CD4-positive, alpha-beta T cell treated with Interleukin-12 subunit alpha and Interleukin-12 subunit beta, for 1 hour (primary cell): ENCODE measurements around the gene PROCA1.
"Not testable (repeated sequence)": the region's sequence is repeated elsewhere in the genome, so short reads cannot be mapped to it uniquely, and the experiment has no call there.

Experiments
- DNase-seq: peaks from one replicate; pipeline ENCODE4 v3.0.0-alpha.2; 2020

The PROCA1 gene

DNA sequence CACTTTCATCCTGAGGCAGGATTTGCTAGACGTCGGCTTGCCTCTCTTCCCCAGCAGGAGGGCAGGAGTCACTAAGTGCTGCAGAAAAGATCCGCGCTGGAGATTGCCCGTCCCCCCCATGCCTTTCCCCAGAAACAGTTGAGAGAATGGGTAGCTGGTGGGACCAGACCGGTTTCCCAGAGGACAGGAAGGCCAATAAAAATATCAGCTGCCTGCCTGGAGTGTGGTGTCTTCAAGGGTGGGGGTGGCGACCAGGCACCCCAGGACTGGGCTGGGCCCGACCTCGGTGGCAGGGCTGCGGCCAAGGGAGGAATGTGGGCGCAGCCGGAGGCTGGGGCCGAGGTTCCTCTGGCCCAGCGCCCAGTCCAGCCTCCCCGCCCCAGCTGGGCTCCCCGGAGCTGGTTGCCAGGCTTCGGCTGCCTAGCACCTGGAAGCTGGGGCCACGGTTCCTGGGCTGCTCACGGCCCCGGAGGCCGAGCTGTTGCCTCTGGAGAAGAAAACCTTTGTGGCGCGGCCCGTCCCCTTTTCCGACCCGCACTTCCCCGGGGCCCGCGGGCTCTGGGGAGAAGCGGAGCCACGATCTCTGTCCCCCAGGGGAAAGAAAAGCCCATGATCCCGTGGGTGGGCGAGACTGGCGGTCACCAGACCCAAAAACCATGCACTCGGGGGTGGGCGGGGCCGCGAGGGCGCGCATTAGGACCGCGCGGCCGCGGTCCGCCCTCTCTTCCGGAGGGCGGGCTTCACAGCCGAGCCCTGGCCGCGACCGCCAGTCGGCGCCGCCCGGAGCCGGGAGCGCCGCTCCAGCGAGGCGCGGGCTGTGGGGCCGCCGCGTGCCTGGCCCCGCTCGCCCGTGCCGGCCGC is 31.8 kb upstream of the PROCA1 start, which contains the start of gene TRAF4:
Gene TRAF4 (plus strand): TSS at position 769 of the 861 bp plus-strand sequence. CDS start 102 bp downstream, outside the sequence.
- peak; percentile 82 for DNase-seq

GRCh38 chr17:28741358-28742349 is 30.0 kb upstream of the PROCA1 start:
- no peak for DNase-seq

DNA sequence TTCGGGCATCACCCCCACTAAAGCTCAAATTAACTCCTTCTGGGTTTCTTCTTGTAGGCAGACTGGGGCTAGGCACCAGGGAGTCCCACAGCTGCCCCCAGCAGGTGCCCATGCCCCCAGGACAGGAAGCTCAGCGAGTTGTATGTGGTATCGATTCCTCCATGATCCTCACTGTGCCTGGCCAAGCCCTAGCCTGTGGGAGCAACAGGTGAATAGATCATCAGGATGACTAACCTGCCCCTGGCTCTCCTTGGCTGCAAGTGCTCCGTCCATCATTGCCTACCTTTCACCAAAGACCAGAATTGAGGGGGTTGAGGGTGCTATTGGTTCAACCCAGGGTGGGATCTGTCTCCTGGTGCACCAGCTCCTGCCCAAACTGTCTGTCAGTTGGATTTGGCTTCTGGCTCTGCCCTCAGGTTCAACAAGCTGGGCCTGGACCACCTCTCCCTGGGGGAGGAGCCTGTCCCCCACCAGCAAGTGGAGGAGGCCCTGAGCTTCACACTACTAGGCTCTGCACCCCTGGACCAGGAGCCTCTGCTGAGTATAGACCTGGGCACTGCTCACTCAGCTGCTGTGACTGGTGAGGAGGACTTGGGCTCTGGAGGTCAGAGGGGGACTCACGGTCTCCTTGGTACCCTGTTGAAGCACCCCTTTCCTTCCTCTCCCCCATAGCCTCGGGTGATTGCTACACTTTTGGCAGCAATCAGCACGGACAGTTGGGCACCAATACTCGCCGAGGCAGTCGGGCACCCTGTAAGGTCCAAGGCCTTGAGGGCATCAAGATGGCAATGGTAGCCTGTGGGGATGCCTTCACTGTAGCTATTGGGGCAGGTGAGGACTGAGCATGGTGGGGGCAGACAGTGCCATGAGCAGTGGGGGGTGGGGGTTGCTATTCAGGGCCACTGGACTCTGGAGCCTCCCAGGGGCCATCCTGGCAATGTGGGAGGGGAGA is 29.0 kb upstream of the PROCA1 start:
- no peak for DNase-seq

DNA sequence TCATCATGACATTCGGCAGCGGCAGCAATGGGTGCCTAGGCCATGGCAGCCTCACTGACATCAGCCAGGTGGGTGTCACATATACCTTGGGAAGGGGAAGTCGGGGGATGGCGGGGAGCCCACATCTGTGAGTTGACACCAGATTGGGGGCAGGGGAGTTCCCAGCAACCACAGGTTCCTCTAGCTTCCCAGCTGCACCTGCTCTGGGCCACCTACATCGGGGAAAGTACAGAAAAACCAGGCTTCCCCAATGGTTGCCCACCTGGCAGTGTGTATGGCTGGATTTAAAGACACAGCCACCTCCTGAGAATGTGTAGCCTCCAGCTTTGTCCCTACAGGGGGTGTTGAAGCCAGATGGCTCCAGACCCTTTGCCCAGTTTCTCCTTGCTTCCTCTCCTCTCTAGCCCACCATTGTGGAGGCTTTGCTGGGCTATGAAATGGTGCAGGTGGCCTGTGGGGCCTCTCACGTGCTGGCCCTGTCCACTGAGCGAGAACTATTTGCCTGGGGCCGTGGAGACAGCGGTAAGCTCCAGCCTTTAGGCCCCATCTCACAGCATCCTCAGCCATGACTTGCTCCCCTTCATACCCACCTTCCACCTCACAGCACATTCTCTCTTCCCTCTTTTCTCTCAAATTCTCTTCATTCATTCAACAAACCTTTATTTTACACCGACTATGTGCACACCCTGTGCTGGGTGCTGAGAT is 27.1 kb upstream of the PROCA1 start:
- DNase-seq = peak; percentile 70

GRCh38 chr17:28737770-28738679 is 26.3 kb upstream of the PROCA1 start:
- DNase-seq = no peak

GRCh38 chr17:28737316-28737715 is 25.6 kb upstream of the PROCA1 start:
- no peak for DNase-seq

DNA sequence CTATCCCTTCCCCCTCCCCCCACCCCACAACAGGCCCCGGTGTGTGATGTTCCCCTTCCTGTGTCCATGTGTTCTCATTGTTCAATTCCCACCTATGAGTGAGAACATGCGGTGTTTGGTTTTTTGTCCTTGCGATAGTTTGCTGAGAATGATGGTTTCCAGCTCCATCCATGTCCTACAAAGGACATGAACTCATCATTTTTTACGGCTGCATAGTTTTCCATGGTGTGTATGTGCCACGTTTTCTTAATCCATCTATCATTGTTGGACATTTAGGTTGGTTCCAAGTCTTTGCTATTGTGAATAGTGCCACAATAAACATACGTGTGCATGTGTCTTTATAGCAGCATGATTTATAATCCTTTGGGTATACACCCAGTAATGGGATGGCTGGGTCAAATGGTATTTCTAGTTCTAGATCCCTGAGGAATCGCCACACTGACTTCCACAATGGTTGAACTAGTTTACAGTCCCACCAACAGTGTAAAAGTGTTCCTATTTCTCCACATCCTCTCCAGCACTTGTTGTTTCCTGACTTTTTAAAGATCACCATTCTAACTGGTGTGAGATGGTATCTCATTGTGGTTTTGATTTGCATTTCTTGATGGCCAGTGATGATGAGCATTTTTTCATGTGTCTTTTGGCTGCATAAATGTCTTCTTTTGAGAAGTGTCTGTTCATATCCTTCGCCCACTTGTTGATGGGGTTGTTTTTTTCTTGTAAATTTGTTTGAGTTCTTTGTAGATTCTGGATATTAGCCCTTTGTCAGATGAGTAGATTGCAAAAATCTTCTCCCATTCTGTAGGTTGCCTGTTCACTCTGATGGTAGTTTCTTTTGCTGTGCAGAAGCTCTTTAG is 24.5 kb upstream of the PROCA1 start:
- DNase-seq = not testable (repeated sequence)

DNA sequence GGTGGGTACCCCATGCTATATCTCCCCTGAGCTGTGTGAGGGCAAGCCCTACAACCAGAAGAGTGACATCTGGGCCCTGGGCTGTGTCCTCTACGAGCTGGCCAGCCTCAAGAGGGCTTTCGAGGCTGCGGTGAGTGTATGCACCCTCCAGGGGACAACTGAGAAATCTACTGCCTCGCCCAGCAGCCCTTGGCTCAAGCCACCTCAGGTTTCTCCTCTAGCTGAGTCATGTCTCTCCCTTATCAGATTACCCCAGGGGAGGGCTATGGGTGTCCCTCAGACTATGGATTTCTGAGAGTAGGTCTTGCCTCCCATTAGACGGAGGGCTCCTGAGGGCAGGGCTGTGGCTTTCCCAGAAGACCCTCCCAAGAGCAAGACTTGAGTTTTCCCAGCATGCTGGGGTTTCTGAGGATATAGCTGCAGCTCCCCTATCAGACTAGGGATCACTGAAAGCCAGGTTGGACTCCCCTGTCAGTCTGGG is 23.6 kb upstream of the PROCA1 start:
- DNase-seq = no peak

DNA sequence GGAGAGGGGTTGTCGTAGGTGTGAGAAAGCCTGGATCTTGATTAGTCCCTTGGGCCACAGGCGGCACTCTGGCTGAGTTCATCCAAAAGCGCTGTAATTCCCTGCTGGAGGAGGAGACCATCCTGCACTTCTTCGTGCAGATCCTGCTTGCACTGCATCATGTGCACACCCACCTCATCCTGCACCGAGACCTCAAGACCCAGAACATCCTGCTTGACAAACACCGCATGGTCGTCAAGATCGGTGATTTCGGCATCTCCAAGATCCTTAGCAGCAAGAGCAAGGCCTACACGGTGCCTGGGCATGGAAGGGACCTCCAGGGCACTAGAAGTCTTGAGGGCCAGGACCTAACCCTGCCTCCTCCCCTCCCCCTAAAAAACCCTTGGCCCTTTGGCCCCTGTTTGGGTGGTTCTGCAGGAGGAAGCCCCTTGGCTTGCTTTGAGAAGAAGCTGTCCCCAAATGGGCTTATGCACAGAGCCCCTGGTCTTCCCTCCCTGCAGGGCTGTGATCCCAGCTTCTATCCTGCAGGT is 23.1 kb upstream of the PROCA1 start:
- no peak for DNase-seq

DNA sequence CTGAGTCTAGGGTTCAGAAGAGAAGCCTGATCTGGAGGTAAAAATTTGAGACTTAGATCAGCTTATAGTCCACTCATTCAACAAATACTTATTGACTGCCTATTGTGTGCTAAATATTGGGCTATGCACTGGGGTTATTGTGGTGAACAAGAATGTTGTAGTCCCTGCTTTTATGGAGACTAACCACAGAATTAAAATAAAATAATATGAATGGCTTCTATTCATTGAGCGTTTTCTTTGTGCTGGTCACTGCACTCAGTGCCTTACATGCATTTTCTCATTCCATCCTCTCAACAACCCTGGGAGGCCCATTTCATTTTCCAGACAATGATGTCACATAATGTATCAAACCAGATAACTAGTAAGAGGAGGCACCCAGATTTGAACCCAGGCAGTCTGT is 21.7 kb upstream of the PROCA1 start:
- no peak for DNase-seq

DNA sequence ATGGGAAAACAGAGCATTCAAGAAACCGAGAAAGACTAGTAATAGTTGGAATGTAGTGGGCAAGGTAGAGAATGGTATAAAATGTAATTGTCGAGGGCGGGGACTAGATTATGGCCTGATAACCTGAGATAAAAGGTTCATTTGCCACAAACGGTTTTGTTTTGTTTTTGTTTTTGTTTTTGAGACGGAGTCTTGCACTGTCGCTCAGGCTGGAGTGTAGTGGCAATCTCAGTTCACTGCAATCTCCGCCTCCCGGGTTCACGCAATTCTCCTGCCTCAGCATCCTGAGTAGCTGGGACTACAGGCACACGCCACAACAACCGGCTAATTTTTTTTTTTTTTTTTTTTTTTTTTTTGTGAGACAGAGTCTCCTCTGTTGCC is 18.3 kb upstream of the PROCA1 start:
- DNase-seq = no peak

DNA sequence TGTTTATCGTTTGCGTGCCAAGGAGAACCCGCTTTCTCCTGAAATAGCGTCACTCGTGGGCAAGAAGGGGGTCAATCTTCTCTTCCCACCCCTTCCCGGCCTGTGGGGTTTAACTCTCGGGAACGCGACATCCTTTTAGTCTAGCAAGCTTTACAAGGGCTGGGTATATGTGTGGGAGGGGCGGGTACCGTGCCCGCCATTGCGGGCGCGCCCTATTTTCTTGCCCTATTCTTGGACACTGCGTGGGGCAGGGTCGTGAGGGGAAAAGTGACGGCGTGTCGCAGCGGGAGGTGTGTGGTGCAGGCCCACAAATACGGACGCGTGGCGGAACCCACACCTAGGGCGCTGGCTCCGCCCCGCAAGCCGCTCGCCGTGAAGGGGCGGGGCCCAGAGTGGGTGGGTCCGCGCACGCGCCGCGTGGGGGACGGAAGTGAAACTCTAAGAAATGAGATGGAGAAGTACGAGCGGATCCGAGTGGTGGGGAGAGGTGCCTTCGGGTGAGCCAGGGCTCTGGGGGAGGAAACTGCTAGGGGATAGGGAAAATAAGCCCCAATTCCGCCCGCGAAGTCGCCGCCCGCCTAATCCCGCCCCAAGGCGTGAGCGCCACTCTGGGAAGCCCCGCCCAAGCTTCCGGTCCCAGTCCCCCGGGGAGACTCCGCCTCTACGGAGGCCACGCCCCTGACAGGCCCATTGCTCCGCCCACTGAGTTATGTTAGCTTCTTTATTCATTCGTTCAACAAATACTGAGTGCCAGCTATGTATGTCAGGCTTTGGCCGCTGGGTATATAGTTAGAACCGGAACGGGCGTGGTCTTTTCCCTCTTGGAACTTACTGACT is 16.9 kb upstream of the PROCA1 start, which contains the start of gene NEK8:
Gene NEK8 (plus strand): TSS at position 425 of the 837 bp plus-strand sequence. CDS start 26 bp downstream, at position 451.
- peak; percentile 97 for DNase-seq

GRCh38 chr17:28726627-28727491 is 15.2 kb upstream of the PROCA1 start:
- DNase-seq = peak; percentile 92

- peak; percentile 71 for DNase-seq
Observed at GRCh38 chr17:28726226-28726626, 14.5 kb upstream of the PROCA1 start, which contains the start of gene TLCD1. Gene TLCD1, minus strand, starts transcription at chr17:28726233. Its CDS starts 136 bp downstream, at chr17:28726097.

- DNase-seq = peak; percentile 31
Observed at GRCh38 chr17:28725660-28726225, 14.1 kb upstream of the PROCA1 start.

GRCh38 chr17:28725166-28725659 is 13.5 kb upstream of the PROCA1 start:
- DNase-seq = no peak
